Measurements from ENCODE around the gene C17orf58. TPM values are rescaled to one million over a fixed set of nuclear protein-coding genes. Genes with fewer than 3 reads are reported as not detected.
"Not testable (repeated sequence)": the region's sequence is repeated elsewhere in the genome, so short reads cannot be mapped to it uniquely, and the experiment has no call there.

Gene C17orf58
- total RNA-seq, 4 donors from 2014 or later = 6.4 to 10.7 (median 7.2) TPM

- no peak overlapping the region for H3K4me3 ChIP-seq
- peaks cover 0 to 10% (median 3%) of the 10 kb centered on the region in 3 donors for H3K4me1 ChIP-seq
- DNase-seq = no peak
- H3K27me3 ChIP-seq = no peaks in the 10 kb centered on the region
- intact Hi-C loops (cut with DNase I) = no loop called here
- no peak for TF ChIP-seq POLR2A (IDR thresholded peaks at IDR 0.05)
- TF ChIP-seq, protein P1, sequence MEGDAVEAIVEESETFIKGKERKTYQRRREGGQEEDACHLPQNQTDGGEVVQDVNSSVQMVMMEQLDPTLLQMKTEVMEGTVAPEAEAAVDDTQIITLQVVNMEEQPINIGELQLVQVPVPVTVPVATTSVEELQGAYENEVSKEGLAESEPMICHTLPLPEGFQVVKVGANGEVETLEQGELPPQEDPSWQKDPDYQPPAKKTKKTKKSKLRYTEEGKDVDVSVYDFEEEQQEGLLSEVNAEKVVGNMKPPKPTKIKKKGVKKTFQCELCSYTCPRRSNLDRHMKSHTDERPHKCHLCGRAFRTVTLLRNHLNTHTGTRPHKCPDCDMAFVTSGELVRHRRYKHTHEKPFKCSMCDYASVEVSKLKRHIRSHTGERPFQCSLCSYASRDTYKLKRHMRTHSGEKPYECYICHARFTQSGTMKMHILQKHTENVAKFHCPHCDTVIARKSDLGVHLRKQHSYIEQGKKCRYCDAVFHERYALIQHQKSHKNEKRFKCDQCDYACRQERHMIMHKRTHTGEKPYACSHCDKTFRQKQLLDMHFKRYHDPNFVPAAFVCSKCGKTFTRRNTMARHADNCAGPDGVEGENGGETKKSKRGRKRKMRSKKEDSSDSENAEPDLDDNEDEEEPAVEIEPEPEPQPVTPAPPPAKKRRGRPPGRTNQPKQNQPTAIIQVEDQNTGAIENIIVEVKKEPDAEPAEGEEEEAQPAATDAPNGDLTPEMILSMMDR (IDR thresholded peaks at IDR 0.05) = no peak
- H3K36me3 ChIP-seq = peaks cover 0 to 77% (median 0%) of the 10 kb centered on the region in 3 donors
- no peak overlapping the region for H3K27ac ChIP-seq
- no peaks in the 10 kb centered on the region for H3K9me3 ChIP-seq
- WGBS, 2 donors = 84 to 91% methylated on average over 8 to 9 of the region's 9 CpGs
Observed at GRCh38 chr17:67974185-67974584, 22.1 kb downstream of the C17orf58 start.

DNA sequence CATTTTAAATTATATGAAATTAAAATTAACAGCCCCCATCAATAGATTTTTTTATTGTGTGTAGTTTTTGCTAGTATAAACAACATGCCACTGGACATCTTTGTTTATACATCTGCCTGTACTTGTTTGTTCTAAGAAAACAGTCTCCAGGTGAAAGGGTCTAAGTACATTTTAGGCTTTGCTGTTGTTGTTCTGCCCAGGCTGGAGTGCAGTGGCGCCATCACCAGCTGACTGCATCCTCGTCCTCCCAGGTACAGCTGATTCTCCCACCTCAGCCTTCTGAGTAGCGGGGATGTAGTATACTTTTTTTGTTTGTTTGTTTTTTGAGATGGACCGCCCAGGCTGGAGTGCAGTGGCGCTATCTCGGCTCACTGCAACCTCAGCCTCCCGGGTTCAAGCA is 25.5 kb downstream of the C17orf58 start:
- Histone ChIP-seq H3K27ac (no peak overlapping the region), H3K4me1 (no peaks in the 10 kb centered on the region), H3K36me3 (peaks cover 0 to 94% (median 0%) of the 10 kb centered on the region in 3 donors), H3K4me3 (no peak overlapping the region), H3K27me3 (no peaks in the 10 kb centered on the region), H3K9me3 (no peaks in the 10 kb centered on the region)
- TF ChIP-seq, protein P1 (IDR thresholded peaks at IDR 0.05) = no peak
- intact Hi-C loops (cut with DNase I) = no loop called here
- no peak for DNase-seq
- 86 to 91% methylated on average over 6 to 7 of the region's 7 CpGs for WGBS, 2 donors

- H3K27me3 ChIP-seq; H3K9me3 ChIP-seq; H3K27ac ChIP-seq; intact Hi-C loops (cut with DNase I); DNase-seq; H3K4me3 ChIP-seq; H3K4me1 ChIP-seq: not testable (repeated sequence)
- TF ChIP-seq, protein P1 (IDR thresholded peaks at IDR 0.05) = peak; percentile 45 to 77 (median 64)
- H3K36me3 ChIP-seq = peaks cover 0 to 85% (median 3%) of the 10 kb centered on the region in 3 donors
- WGBS, 2 donors = 0% methylated on average over 1 of the region's 1 CpG
Observed at GRCh38 chr17:67963145-67963572, 33.1 kb downstream of the C17orf58 start.

- WGBS, 2 donors = 49 to 70% methylated on average over 2 of the region's 2 CpGs
- H3K27ac ChIP-seq; DNase-seq; intact Hi-C loops (cut with DNase I); H3K9me3 ChIP-seq; H3K4me3 ChIP-seq; H3K27me3 ChIP-seq; H3K4me1 ChIP-seq: not testable (repeated sequence)
- peaks cover 0 to 85% (median 3%) of the 10 kb centered on the region in 3 donors for H3K36me3 ChIP-seq
Observed at GRCh38 chr17:67962156-67962555, 34.1 kb downstream of the C17orf58 start.

DNA sequence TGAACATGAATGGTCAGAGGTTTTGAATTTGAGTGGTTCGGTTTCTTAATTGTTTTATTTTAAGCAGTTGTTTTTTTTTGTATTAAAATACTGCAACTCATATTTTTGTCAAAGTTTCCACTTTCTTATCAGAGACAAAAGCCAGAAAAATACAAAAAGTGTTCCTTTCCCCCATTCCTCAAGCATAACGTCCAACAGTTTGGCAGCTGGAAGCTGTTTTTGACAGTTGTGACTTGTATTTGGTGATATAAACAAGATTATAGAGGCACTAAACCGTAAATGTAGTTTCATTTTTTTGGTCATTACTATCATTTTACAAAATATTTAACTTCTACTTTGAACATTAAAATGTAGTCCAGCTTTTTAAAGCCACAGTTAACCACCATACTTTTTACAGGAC is 36.0 kb downstream of the C17orf58 start:
- intact Hi-C loops (cut with DNase I); H3K27me3 ChIP-seq; H3K4me1 ChIP-seq; H3K9me3 ChIP-seq; H3K27ac ChIP-seq; DNase-seq; H3K4me3 ChIP-seq: not testable (repeated sequence)
- H3K36me3 ChIP-seq = peaks cover 0 to 83% (median 7%) of the 10 kb centered on the region in 3 donors
- 60 to 65% methylated on average over 3 of the region's 3 CpGs for WGBS, 2 donors

- no peak overlapping the region for H3K27ac ChIP-seq
Observed at GRCh38 chr17:67959510-67959909, 36.8 kb downstream of the C17orf58 start.

More at GRCh38 chr17:67959510-67959909, 36.8 kb downstream of the C17orf58 start:
- DNase-seq = no peak
- H3K36me3 ChIP-seq = peaks cover 0 to 83% (median 8%) of the 10 kb centered on the region in 3 donors
- H3K27me3 ChIP-seq = no peaks in the 10 kb centered on the region
- 79 to 94% methylated on average over 3 of the region's 3 CpGs for WGBS, 2 donors
- no peaks in the 10 kb centered on the region for H3K4me1 ChIP-seq
- intact Hi-C loops (cut with DNase I) = no loop called here
- no peaks in the 10 kb centered on the region for H3K9me3 ChIP-seq
- no peak overlapping the region for H3K4me3 ChIP-seq
- TF ChIP-seq, protein P1 (IDR thresholded peaks at IDR 0.05) = no peak
- TF ChIP-seq POLR2A (IDR thresholded peaks at IDR 0.05) = no peak
